Retinal pigment epithelial cell (primary cell): Measurements from ENCODE around the gene TMEM9.

Experiments used
- DNase-seq: peaks from one replicate; pipeline ENCODE4 v3.0.0-alpha.2; 2010; ENCODE audit warnings: low read depth
- H3K4me3 ChIP-seq: 2 replicates; pipeline ENCODE4 v1.5.1; 2011; ENCODE audit warnings: mild to moderate bottlenecking, low read length, control low read depth, moderate library complexity
- CTCF ChIP-seq: conservative IDR thresholded peaks from 2 replicates; pipeline ENCODE4 v1.5.1; 2011; ENCODE audit warnings: low read depth, low read length, control low read depth, inconsistent platforms

TMEM9 gene

GRCh38 chr1:201090541-201090940 lies 63.7 kb downstream of the TMEM9 start:
- no peak overlapping the region for H3K4me3 ChIP-seq
- DNase-seq, result no peak
- TF ChIP-seq CTCF, result no peak

GRCh38 chr1:201089596-201089995 lies 64.7 kb downstream of the TMEM9 start:
- no peak overlapping the region for H3K4me3 ChIP-seq
- DNase-seq, result no peak
- TF ChIP-seq CTCF, result no peak

GRCh38 chr1:201088901-201089525 lies 65.3 kb downstream of the TMEM9 start:
- TF ChIP-seq CTCF, result no peak
- no peak for DNase-seq
- H3K4me3 ChIP-seq, result no peak overlapping the region

- no peak for TF ChIP-seq CTCF
- no peak overlapping the region for H3K4me3 ChIP-seq
- DNase-seq, result no peak
Observed at GRCh38 chr1:201088395-201088794, 65.9 kb downstream of the TMEM9 start.

- TF ChIP-seq CTCF, result peak; percentile 83
- DNase-seq, result no peak
- no peak overlapping the region for H3K4me3 ChIP-seq
Observed at GRCh38 chr1:201085902-201086735, 68.2 kb downstream of the TMEM9 start.
